Hepatocyte (in vitro differentiated cells): Measurements from ENCODE around the gene FCRLB. TPM values are rescaled to one million over a fixed set of nuclear protein-coding genes. Genes with fewer than 3 reads are reported as not detected.

Source experiments
- DNase-seq: peaks from one replicate; pipeline ENCODE4 v3.0.0-alpha.2; 2016; ENCODE audit warnings: low spot score
- H2AFZ ChIP-seq: fragments of 200-600 bp; sonication (generic); 2 replicates; pipeline ENCODE4 v1.6.0; 2016; ENCODE audit warnings: antibody characterized with exemption, mild to moderate bottlenecking
- H3K27ac ChIP-seq: fragments of 200-600 bp; sonication (generic); 2 replicates; pipeline ENCODE4 v1.5.1; 2016; ENCODE audit warnings: mild to moderate bottlenecking
- H3K27me3 ChIP-seq: fragments of 200-600 bp; sonication (generic); 2 replicates; pipeline ENCODE4 v1.6.1; 2016
- H3K36me3 ChIP-seq: fragments of 200-600 bp; sonication (generic); replicated peaks from 2 replicates; pipeline ENCODE4 v1.5.1; 2016; ENCODE audit warnings: low read depth; ENCODE audit not compliant: insufficient read depth
- H3K4me1 ChIP-seq: fragments of 200-600 bp; sonication (generic); 2 replicates; pipeline ENCODE4 v1.5.1; 2016; ENCODE audit warnings: mild to moderate bottlenecking, moderate library complexity; ENCODE audit not compliant: insufficient read depth
- H3K4me2 ChIP-seq: fragments of 200-600 bp; sonication (generic); 2 replicates; pipeline ENCODE4 v1.6.0; 2016
- H3K4me3 ChIP-seq: fragments of 200-600 bp; sonication (generic); 2 replicates; pipeline ENCODE4 v1.5.1; 2016; ENCODE audit warnings: mild to moderate bottlenecking
- H3K79me2 ChIP-seq: fragments of 200-600 bp; sonication (generic); 2 replicates; pipeline ENCODE4 v1.6.0; 2017; ENCODE audit warnings: mild to moderate bottlenecking
- H3K9me2 ChIP-seq: fragments of 200-600 bp; sonication (generic); replicated peaks from 2 replicates; pipeline ENCODE4 v1.6.0; 2017; ENCODE audit warnings: mild to moderate bottlenecking; ENCODE audit not compliant: insufficient read depth
- H3K9me3 ChIP-seq: fragments of 200-600 bp; sonication (generic); 2 replicates; pipeline ENCODE4 v1.5.1; 2016; ENCODE audit warnings: low read depth, mild to moderate bottlenecking
- H4K20me1 ChIP-seq: fragments of 200-600 bp; sonication (generic); 2 replicates; pipeline ENCODE4 v1.6.0; 2016; ENCODE audit warnings: mild to moderate bottlenecking; ENCODE audit not compliant: insufficient read depth, poor library complexity, severe bottlenecking
- CTCF ChIP-seq: fragments of 200-600 bp; sonication (generic); IDR thresholded peaks from 2 replicates; pipeline ENCODE4 v1.5.1; 2016; ENCODE audit warnings: antibody characterized with exemption, mild to moderate bottlenecking; ENCODE audit not compliant: poor library complexity
- EZH2 ChIP-seq: fragments of 200-600 bp; sonication (generic); IDR thresholded peaks from 2 replicates; pipeline ENCODE4 v1.6.1; 2016; ENCODE audit warnings: antibody characterized with exemption, mild to moderate bottlenecking, borderline replicate concordance
- EZH2phosphoT487 ChIP-seq: fragments of 200-600 bp; sonication (generic); IDR thresholded peaks from one replicate; pipeline ENCODE4 v1.6.1; 2018; ENCODE audit warnings: antibody characterized with exemption, mild to moderate bottlenecking, low read depth, moderate library complexity; ENCODE audit not compliant: unreplicated experiment, severe bottlenecking
- WGBS: methylation state at CpG from one replicate; pipeline ENCODE4 v1.1.6; 2016; ENCODE audit warnings: low lambda C conversion rate; ENCODE audit errors: missing lambda C conversion rate; 5-methylcytosine and 5-hydroxymethylcytosine counted together
- polyA plus RNA-seq: library from polyadenylated mRNA; unstranded; fragments of >200 nt; fragmentation: Nextera tagmentation; extraction: Ambion mirVana; gene quantifications from 2 replicates; pipeline ENCODE4 v1.2.1, GENCODE V29; 2016
- total RNA-seq: library from RNA; depleted of rRNA; stranded (reverse); fragments of >200 nt; gene quantifications from 2 replicates; pipeline ENCODE4 v1.2.3, GENCODE V29; 2014

Gene FCRLB
- total and polyA plus RNA-seq, 2 experiments from 2014 or later = 0.23 to 1.5 TPM

- H3K4me1 ChIP-seq = no peaks in the 10 kb centered on the region
- no peaks in the 10 kb centered on the region for H3K9me3 ChIP-seq
- WGBS = 86% methylated on average over 4 of the region's 4 CpGs
- H3K9me2 ChIP-seq = no peaks in the 10 kb centered on the region
- no peaks in the 10 kb centered on the region for H3K36me3 ChIP-seq
- no peaks in the 10 kb centered on the region for H4K20me1 ChIP-seq
- no peak overlapping the region for H2AFZ ChIP-seq
- H3K27me3 ChIP-seq = no peaks in the 10 kb centered on the region
- no peak for DNase-seq
- no peaks in the 10 kb centered on the region for H3K79me2 ChIP-seq
- H3K4me3 ChIP-seq = no peak overlapping the region
- no peak for TF ChIP-seq EZH2
- no peak for TF ChIP-seq EZH2phosphoT487
- H3K4me2 ChIP-seq = no peak overlapping the region
- no peak overlapping the region for H3K27ac ChIP-seq
These were observed 15.8 kb upstream of the FCRLB start for GRCh38 chr1:161705537-161705936.

- Histone ChIP-seq H3K4me3 (no peak overlapping the region), H3K9me2 (no peaks in the 10 kb centered on the region), H3K4me1 (no peaks in the 10 kb centered on the region), H4K20me1 (no peaks in the 10 kb centered on the region), H2AFZ (no peak overlapping the region), H3K27ac (no peak overlapping the region), H3K9me3 (no peaks in the 10 kb centered on the region), H3K36me3 (no peaks in the 10 kb centered on the region), H3K4me2 (no peak overlapping the region), H3K27me3 (no peaks in the 10 kb centered on the region), H3K79me2 (no peaks in the 10 kb centered on the region)
- no peak for DNase-seq
- no peak for TF ChIP-seq EZH2
- no peak for TF ChIP-seq CTCF
- TF ChIP-seq EZH2phosphoT487 = no peak
- WGBS = 83% methylated on average over 3 of the region's 3 CpGs
These were observed 15.2 kb upstream of the FCRLB start for GRCh38 chr1:161706113-161706481.

GRCh38 chr1:161706482-161707347 is 14.6 kb upstream of the FCRLB start, which contains the start of gene FCRLA:
Gene FCRLA (plus strand): TSS chr1:161707229. CDS start chr1:161707265, 36 bp downstream.
- peak; percentile 34 for DNase-seq
- no peaks in the 10 kb centered on the region for H3K79me2 ChIP-seq
- no peak within 1 kb of the TSS for H3K4me2 ChIP-seq
- no peak within 1 kb of the TSS for H2AFZ ChIP-seq
- H3K36me3 ChIP-seq = no peaks in the 10 kb centered on the region
- no peaks in the 10 kb centered on the region for H3K9me3 ChIP-seq
- no peaks in the 10 kb centered on the region for H4K20me1 ChIP-seq
- no peak within 1 kb of the TSS for H3K27ac ChIP-seq
- no peaks in the 10 kb centered on the region for H3K27me3 ChIP-seq
- H3K4me1 ChIP-seq = no peaks in the 10 kb centered on the region
- TF ChIP-seq EZH2 (no peak), EZH2phosphoT487 (no peak), CTCF (no peak)
- H3K9me2 ChIP-seq = no peaks in the 10 kb centered on the region
- no peak within 1 kb of the TSS for H3K4me3 ChIP-seq
- 67% methylated on average over 4 of the region's 4 CpGs for WGBS

DNA sequence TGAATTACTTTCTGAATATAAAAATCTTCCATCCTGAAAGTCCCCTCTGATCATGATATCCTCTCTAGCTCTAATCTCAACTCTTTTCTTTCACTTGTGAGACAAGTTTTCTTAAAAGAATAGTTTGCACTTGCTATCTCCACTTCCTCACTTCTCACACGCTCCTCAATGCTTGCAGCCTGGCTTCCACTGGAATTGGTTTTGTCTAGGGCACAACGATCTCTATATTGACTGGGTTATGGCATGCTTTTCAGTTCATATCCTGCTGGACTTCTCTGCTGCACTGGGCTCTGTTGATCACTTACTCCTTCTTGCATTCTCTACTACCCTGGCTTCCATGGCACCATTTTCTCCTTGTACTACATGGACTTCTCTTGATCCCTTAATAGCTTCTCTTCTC is 13.8 kb upstream of the FCRLB start:
- DNase-seq = no peak
- H2AFZ ChIP-seq = no peak overlapping the region
- H3K4me1 ChIP-seq = no peaks in the 10 kb centered on the region
- 93% methylated on average over 2 of the region's 2 CpGs for WGBS
- no peak overlapping the region for H3K4me2 ChIP-seq
- TF ChIP-seq CTCF (no peak), EZH2 (no peak), EZH2phosphoT487 (no peak)
- H4K20me1 ChIP-seq = no peaks in the 10 kb centered on the region
- H3K79me2 ChIP-seq = no peaks in the 10 kb centered on the region
- H3K27me3 ChIP-seq = no peaks in the 10 kb centered on the region
- H3K4me3 ChIP-seq = no peak overlapping the region
- H3K9me2 ChIP-seq = no peaks in the 10 kb centered on the region
- H3K9me3 ChIP-seq = no peaks in the 10 kb centered on the region
- H3K27ac ChIP-seq = no peak overlapping the region
- H3K36me3 ChIP-seq = no peaks in the 10 kb centered on the region
